ENCODE data around the gene SYCE3. TPM values are rescaled to one million over a fixed set of nuclear protein-coding genes. Genes with fewer than 3 reads are reported as not detected.

The SYCE3 gene
- total RNA-seq, 1 donor from 2014 or later: not detected

DNA sequence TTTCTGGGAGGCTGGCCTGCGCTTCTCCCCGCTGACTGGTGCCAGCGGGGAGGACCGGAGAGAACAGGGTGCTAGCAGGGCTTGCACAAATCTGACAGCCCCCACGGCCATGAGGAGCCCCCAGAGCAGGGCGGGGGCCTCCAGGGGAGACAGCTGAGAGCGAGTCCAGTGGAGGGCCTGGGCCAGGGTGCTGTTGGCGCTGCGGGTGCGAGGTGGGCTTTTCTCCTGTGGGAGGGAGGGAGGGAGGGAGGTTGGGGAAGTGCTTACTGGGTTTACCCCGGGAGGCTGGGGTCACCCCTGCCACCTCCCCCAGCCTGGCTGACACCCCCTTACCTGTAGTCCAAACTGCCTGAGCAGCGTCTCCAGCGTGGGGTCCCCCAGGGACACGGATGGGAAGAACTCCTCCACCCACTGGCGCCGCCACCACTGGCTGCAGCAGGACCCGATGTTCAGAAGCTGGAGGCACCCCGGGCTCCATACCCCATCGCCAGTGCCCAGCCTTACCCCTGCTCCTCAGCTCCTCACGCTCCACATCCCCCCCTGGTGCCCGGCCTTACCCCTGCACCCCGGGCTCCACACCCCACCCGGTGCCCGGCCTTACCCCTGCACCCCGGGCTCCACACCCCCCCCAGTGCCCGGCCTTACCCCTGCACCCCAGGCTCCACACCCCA lies 59.1 kb downstream of the SYCE3 start:
- DNase-seq (ENCODE audit: low read depth in 2 of 2): no peak

DNA sequence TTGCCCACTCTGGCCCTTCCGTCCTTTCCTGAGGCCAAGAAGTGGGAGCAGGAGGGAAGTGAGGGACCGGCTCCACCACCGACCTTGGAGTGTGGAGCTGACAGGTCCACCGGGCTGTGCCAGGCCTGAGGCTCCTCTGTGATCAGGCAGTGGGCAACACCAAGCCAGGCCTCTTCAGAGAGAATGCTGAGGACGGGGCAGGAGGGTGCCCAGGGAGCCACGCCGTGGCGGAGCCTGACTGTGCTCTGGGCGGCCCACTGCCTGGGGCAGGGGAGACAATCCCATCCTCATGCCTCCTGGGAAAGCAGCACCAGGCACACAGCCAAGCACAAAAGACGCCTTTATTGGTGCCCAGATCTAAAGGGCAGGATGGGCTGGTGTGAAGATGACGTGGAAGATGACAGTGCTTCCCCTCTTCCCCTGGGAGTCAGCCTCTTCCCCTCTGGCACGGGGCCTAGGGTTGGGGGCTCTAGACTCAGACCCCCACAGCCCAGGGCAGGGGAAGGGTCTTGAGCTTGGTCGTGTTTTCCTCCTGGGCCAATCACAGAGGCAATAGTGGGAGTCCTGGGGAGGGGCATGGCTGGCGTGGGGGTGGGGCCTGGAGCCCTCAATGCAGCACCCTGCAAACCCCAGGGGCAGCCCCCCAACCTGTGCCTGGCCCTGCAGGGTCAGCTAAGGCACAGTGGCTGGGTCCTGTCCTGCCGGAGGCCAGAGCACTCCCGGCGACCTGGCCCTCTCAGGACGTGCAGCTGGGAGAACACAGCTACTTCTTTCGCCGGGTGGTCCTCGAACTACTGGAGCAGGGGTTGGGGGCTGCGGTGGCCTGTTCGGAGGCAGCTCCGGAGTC lies 59.9 kb downstream of the SYCE3 start:
- DNase-seq (ENCODE audit: low read depth in 2 of 2): no peak

DNA sequence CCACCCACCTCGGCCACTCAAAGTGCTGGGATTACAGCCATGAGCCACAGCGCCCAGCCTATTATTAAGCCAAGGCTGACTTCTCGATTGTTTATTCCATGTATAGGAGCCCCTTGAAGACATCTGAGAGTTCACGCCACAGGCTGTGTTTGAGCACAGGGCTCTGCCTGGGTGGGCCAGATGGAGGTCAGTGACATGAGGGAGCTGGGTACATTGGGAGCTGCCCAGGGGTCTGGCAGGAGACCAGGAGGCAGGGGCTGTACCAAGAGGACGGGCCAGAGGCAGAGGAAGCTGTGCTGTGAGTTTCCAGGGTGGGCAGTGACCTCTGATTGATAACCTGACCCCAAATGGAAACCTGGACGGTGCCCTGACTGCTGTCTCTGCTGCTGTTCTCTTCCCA lies 60.6 kb downstream of the SYCE3 start:
- no peak for DNase-seq (ENCODE audit: low read depth in 2 of 2)

Other genes with a start within 250 kb of the SYCE3 start
- 0.64 and 1.9 TPM in 2 replicates for gene DENND6B, start 235.9 kb downstream of the SYCE3 start, total RNA-seq
- gene PPP6R2, start 219.6 kb downstream of the SYCE3 start, total RNA-seq: 39.4 and 58.5 TPM in 2 replicates
- 26.7 and 35.4 TPM in 2 replicates for gene SBF1, start 87.9 kb downstream of the SYCE3 start, total RNA-seq
- gene ADM2, start 81.4 kb downstream of the SYCE3 start, total RNA-seq: 0.13 and 0.25 TPM in 2 replicates
- 0.13 TPM in 1 of 2 replicates, not detected in the other for gene MIOX, start 76.1 kb downstream of the SYCE3 start, total RNA-seq
- 18.4 and 32.6 TPM in 2 replicates for gene LMF2, start 55.2 kb downstream of the SYCE3 start, total RNA-seq
- 22.0 and 22.2 TPM in 2 replicates for gene NCAPH2, start 54.7 kb downstream of the SYCE3 start, total RNA-seq
- 2.8 and 3.1 TPM in 2 replicates for gene SCO2, start 37.3 kb downstream of the SYCE3 start, total RNA-seq
- 11.9 and 24.9 TPM in 2 replicates for gene TYMP, start 32.9 kb downstream of the SYCE3 start, total RNA-seq
- gene KLHDC7B, start 17.0 kb downstream of the SYCE3 start, total RNA-seq: not detected in 2 replicates
- 0.77 and 4.3 TPM in 2 replicates for gene CPT1B, start 15.5 kb upstream of the SYCE3 start, total RNA-seq
- gene CHKB, start 19.9 kb upstream of the SYCE3 start, total RNA-seq: 18.0 and 41.3 TPM in 2 replicates
- gene MAPK8IP2, start 37.9 kb upstream of the SYCE3 start, total RNA-seq: 0.13 and 0.25 TPM in 2 replicates
- 8.0 and 18.6 TPM in 2 replicates for gene ARSA, start 65.2 kb upstream of the SYCE3 start, total RNA-seq
- 7.8 and 19.7 TPM in 2 replicates for gene SHANK3, start 109.9 kb upstream of the SYCE3 start, total RNA-seq
- gene ACR, start 175.3 kb upstream of the SYCE3 start, total RNA-seq: under 0.01 and 0.38 TPM in 2 replicates
- 3.1 and 5.8 TPM in 2 replicates for gene RABL2B, start 220.7 kb upstream of the SYCE3 start, total RNA-seq